A673 (cell line): ENCODE measurements around the gene ZNF700.

Experiments used
- EZH2 ChIP-seq: fragments of 200-600 bp; sonication (generic); IDR thresholded peaks from 2 replicates; pipeline ENCODE4 v1.6.1; 2017; ENCODE audit warnings: borderline replicate concordance, low read depth, mild to moderate bottlenecking, mixed read lengths, antibody characterized with exemption, low read length; ENCODE audit not compliant: poor library complexity, severe bottlenecking
- TF ChIP-seq, protein P1 (sequence below): fragments of 300-800, 200-600 bp; sonication (generic); conservative IDR thresholded peaks from 2 replicates; pipeline ENCODE4 v1.5.1; 2017; ENCODE audit warnings: low read depth, mild to moderate bottlenecking, antibody characterized with exemption, low read length, moderate library complexity, mixed read lengths

DNA sequence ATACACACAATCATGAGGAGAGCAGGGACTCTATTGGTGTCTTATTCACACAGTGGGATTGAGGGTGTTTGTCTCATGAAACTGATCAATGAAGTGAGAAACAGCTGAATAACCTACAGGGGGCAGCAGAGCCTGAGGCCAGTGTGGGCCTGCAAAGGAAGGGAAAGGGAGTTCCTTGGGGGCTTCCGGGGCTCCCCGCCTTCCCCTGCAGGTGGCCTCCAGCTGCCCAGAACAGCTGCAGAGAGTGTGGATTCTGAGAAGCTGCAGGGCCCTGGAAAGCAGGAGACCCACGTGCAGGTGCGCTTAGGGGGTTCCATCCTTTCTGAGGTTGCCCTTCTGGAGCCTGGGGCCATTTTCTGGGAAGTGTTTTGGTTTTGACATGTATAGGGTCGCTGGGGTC is 60.1 kb downstream of the ZNF700 start:
- TF ChIP-seq, protein P1, sequence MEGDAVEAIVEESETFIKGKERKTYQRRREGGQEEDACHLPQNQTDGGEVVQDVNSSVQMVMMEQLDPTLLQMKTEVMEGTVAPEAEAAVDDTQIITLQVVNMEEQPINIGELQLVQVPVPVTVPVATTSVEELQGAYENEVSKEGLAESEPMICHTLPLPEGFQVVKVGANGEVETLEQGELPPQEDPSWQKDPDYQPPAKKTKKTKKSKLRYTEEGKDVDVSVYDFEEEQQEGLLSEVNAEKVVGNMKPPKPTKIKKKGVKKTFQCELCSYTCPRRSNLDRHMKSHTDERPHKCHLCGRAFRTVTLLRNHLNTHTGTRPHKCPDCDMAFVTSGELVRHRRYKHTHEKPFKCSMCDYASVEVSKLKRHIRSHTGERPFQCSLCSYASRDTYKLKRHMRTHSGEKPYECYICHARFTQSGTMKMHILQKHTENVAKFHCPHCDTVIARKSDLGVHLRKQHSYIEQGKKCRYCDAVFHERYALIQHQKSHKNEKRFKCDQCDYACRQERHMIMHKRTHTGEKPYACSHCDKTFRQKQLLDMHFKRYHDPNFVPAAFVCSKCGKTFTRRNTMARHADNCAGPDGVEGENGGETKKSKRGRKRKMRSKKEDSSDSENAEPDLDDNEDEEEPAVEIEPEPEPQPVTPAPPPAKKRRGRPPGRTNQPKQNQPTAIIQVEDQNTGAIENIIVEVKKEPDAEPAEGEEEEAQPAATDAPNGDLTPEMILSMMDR: peak; percentile 54
- TF ChIP-seq EZH2: no peak
